GM11168 (cell line): ENCODE results near the gene GAPT.
"Not testable (repeated sequence)": the region's sequence is repeated elsewhere in the genome, so short reads cannot be mapped to it uniquely, and the experiment has no call there.

ENCODE experiments used
- in situ Hi-C: fragments of 300-500 bp; cut with MboI; formaldehyde crosslinking; loops from one replicate; pipeline ENCODE4 v1.12.0; 2022; ENCODE audit warnings: low sequenced_read_pairs; ENCODE audit not compliant: unreplicated experiment

GAPT gene

DNA sequence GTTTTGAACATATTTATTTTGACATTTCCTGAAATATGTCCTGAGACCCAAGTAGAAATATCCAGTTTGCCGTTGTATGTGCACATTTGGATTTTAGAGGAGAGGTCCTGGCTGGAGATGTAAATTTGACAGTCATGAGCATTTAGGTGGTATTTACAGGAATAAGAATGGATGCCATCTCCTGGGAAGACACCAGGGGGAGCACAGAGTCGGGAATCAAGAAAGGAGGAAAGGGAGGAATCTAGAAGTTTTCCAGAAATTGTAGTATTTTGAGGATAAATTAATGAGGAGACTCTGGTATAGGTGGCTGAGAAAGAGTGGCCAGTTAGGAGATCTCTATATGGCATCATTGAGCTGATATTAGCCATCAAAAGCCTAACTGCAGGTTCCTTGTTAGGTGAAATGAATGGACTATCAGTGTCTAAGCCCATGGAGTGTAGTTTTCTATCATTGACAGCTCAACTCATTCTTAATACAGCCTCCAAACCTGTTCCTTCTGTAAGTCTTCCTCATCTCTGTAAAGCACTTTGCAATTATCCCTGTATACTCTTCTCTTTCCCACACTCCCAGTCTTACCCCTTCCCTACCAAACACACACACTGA, 7.2 kb downstream of the GAPT start:
- in situ Hi-C loops, result loop anchor here (25.0 kb wide), 1 partner anchor 339 kb away; no protein-coding TSS in a partner anchor

DNA sequence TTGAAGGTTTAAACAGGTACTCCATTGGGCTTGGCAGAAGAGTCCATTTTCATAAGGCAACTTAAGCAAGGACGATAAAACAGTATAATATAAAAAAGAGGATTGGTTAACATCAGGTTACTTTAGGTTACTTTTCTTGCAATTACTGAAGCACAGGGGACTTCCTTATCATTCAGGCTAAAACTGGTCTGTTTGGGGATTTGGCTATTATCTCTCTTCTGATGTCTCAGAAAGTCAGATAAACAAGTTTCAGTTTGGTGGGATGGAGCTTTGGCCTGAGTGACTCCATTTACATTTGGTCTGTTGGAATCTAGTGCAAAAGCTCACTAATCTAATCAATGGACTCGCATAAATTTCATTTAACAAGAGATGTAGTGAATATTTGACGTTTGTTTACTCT, 8.0 kb downstream of the GAPT start:
- in situ Hi-C loops, result loop anchor here (25.0 kb wide), 1 partner anchor 338 kb away; no protein-coding TSS in a partner anchor

DNA sequence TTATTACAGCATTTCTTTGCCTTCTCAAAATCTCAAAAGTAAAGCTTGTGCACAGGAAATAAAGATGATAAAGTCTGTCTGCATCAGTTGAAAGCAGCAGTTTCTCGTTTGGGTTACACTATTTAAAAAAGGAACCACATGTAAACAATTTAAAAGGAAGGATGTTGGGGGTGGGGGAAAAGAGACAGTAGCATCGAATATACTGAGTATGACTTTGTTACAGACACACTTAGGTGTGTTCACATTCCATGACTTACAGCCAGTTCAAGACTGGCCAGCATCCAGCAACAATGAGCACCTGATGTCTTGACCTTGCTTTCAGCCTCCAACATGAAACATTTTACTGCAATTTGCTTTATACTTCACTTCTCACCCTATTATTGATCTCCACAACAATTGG, 8.7 kb downstream of the GAPT start:
- in situ Hi-C loops, result loop anchor here (25.0 kb wide), 1 partner anchor 337 kb away; no protein-coding TSS in a partner anchor

DNA sequence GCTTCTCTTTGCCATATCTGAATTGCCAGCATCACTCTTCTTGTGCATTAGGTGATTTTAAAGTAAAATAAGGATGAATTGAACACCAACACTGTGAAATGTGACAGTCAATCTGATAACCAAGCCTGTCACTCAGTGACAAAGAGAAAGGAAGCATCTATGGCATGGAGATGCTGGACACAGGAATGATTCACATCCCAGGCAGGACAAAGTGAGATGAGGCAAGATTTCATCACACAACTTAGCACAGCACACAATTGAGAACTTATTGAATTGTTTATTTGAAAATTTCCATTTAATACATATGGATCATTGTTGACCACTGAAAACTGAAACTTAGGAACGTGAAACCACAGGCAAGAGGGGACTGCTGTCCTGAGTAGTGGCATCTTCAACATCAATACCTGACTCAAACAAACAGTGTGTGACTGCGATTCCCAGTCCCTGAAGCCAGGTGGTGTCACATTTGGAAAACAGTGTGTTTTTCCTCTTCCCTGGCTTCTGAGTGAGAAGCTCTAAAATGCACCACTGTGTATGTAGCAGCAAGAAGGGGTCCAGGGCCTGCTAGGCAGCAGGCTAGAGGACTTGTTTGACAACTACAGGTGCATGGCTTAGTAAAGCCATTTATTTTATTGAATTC, 10.7 kb downstream of the GAPT start:
- in situ Hi-C loops, result no loop called here

DNA sequence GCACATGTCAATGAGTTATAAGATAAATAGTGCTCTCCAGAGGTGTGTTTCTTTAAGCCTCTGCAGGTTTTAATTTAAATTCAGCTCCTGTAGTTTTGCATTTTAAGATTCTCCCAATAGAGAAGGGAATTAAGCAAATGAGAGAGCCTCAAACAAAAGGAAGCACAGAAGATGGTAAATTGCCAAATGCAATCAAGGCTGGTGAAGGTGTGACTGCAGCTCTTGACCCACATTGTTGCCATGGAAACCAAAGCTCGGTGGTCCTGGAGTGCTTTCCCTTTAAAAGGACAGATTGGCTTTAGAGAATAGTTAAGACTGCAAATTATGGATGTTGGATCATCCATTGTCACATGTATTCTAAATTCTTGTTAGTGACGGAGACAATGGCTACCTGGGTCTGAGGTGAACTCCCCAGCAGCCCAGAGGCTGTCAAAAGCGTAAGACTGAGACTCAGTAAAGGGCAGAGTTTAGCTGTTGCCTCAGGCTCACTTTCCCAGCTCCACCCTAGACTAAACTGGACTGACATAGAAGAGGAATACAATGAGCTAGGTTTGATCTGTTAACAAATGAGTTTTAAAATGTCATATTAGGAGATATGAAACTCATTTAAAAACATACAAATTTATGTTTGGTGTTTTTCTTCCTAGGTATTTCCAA, 12.3 kb downstream of the GAPT start:
- in situ Hi-C loops, result no loop called here

DNA sequence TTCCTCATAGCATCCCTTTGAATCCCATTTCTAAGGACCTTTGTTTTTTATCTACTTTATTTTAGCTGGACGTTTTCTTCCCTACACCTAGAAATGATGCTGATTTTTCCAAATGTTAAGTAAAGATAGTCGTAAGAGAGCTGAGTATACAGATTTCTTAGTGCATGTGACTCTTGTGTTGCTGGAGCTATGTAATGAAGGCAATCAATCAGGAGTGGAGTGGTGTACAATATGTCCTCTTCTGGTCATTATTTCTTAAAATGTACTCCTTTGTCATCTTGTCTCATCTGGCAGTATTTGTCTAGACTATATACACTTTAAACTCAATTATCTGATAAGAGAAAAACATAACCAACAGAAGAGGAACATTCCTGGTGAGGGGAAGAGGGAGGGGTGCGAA, 13.5 kb downstream of the GAPT start:
- in situ Hi-C loops, result no loop called here

DNA sequence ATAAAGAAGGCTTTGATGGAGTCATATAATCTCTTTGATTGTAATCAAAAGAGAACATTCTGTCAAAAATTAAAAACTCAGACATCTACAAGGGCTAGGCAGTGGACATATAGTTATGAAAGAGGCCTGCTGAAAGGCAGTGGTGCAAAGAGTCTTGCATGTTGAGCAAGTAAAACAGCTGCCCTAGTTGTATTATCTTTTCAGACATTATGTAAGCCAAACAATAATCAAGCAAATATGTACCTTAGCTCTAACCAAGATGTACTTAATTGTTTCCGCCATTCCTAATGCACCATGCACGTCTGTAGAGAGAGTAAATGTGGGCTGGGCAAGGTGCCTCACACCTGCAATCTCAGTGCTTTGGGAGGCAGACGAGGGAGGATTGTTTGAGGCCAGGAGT, 14.3 kb downstream of the GAPT start:
- in situ Hi-C loops, result no loop called here

DNA sequence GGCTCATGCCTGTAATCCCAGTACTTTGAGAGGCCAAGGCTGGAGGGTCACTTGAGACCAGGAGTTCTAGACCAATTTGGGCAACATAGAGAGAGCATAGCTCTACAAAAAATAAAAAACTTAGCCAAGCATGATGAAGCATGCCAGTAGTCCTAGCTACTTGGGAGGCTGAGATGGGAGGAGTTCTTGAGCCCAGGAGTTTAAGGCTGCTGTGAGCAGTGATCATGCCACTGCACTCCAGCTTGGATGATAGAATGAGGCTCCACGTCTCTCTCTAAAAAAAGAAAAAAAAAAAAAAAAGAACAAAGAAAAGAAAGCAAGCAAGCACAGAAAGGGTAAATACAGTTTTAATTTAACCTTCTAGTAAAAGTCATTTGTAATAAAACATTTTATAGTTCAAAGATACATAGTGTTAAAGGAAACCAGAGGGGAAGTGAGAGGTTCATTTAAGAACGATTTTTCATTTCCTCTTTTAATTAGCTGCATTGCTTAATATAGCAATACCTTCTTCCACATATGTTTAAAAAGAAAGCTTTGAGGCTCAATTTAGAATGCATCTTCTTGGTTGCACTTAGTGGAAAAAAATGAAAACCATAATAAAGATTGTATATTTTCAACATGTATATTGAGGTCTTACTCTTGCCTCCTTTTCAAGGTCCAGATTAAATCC, 14.9 kb downstream of the GAPT start:
- in situ Hi-C loops, result no loop called here

DNA sequence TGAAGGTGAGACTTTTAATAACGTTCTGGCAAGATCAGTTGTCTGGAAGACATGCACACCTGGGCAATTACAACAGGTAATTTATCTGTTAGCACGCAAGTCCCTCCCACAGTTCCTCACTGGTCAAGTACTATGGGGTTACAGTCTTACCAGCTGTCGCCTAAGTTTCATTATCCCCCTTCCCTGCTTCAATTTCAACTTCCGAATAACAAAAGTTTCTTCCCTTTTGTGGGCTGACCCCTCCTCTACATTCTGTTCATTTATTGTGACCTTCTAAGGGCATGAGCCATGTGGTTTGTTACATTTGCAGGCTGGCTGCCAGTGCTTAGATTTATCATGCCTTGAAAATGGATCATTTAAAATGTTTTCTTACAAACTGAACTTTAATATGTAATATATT, 16.5 kb downstream of the GAPT start:
- in situ Hi-C loops, result no loop called here

DNA sequence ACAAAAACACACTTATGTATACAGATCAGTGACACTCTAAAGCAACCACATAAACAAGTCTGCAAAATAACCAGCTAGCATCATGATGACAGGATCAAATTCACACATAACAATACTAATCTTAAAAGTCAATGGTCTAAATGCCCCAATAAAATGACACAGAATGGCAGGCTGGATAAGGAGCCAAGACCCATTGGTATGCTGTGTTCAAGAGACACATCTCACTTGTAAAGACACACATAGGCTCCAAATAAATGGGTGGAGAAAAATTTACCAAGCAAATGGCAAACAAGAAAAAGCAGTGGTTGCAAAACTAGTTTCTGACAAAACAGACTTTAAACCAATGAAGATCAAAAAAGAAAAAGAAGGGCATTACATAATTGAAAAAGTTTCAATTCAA, 26.0 kb downstream of the GAPT start:
- in situ Hi-C loops, result no loop called here

DNA sequence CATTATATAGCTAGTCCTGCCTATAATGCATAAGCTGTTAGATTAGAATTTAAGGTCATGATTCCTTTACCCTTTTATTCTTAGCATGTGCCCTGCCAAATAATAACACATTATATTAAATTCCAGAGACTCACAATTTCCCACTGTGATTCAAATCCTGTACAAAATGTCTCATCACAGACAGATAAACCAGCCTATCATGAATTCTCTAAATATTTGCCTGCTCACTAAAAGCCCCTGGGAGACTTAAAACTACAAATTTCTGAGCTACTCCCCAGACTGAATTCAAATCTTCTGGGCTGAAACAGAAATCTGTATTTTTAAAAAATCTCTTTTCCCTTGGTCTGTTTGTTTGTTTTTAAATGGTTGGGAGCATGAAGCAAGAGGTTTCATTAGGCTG, 32.7 kb downstream of the GAPT start:
- in situ Hi-C loops, result no loop called here

DNA sequence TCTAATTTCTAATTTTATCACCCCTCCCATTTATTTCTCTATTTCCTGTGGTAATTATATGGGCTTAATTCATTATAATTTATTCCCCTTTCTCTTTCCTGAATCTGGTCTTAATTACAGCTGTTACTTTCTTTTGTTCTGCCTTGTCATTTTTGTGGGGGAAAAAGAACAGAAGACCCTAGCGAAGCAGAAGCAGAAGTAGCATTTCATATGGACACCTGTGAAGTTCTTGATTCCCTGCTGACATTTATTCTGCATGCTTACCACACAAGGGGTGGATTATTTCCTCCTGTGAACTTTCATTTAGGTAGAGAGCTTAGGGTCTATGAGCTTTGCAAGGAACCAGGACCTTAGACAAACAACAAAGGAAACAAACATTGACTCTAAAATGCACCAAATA, 33.3 kb downstream of the GAPT start:
- in situ Hi-C loops, result no loop called here

DNA sequence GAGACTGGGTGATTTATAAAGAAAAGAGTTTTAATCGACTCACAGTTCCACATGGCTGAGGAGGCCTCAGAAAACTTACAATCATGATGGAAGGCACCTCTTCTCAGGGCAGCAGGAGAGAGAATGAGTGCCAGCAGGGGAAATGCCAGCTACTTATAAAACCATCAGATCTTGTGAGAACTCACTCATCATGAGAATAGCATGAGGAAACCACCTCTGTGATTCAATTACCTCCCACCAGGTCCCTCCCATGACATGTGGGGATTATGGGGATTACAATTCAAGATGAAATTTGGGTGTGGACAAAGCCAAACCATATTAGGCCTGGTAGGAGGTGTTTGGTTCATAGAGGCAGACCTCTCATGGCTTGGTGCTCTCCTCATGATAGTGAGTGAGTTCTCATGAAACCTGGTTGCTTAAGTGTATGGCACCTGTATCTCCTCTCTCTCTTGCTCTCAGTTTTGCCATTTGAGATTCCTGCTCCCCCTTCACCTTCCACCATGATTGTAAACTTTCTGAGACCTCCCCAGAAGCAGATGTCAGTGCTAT, 39.8 kb downstream of the GAPT start:
- in situ Hi-C loops, result no loop called here

DNA sequence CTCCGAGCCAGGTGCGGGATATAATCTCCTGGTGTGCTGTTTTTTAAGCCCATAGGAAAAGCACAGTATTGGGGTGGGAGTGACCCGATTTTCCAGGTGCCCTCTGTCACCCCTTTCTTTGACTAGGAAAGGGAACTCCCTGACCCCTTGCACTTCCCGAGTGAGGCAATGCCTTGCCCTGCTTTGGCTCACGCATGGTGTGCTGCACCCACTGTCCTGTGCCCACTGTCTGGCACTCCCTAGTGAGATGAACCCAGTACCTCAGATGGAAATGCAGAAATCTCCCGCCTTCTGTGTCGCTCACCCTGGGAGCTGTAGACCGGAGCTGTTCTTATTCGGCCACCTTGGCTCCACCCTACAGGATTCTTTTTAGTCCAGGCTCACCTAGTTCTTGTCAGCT, 50.7 kb downstream of the GAPT start:
- in situ Hi-C loops, result not testable (repeated sequence)

DNA sequence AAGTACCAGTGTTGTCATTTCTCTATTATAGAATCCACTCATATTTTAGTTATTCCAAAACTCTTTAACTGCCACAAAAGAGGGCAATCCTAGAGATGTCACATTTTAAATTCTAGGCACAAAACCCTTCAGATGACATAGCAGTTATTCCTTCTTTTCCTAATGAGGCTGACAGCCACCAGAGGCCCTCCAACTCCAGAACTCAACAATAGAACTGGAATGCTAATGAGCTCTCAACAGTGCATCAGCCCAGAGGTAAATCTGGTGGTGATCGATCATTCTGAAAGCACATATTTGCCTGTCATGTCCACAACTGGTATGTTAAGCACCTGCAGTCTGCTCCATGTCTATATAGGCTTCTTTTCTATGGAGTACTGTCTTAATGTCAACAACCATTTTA, 51.5 kb downstream of the GAPT start:
- in situ Hi-C loops, result no loop called here

DNA sequence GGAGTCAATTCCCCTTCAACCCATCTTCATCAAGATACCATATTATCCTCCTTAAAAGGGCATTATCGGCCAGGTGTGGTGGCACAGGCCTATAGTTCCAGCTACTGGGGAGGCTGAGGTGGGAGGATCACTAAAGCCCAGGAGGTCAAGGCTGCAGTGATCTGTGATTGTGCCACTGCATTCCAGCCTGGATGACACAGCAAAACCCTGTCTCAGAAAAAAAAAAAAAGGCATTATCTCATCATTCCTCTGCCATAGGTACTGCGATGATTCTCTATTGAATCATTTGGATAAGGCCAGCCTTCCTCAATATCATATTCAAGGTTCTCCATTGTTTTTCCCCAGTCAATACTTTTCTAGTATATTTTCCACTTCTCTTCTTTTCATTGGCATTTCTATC, 52.5 kb downstream of the GAPT start:
- in situ Hi-C loops, result no loop called here

DNA sequence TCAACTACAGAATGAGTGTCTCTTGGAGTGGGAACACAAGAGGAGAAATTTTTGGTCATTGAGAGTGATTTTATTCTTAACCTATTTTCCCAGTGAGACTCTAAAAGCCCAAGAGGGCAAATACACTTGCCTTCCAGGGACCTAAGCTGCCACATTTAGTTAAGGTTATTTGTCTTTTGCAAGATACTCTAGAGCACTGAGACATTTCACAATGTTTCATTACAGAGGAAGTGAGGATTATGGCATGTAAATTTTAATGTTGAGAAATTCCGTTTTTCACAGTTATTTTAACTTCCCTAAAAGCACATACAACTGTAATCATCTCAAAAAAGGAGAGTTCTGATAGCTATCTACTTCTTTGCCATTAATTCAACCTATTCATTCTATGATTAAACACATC, 53.0 kb downstream of the GAPT start:
- in situ Hi-C loops, result no loop called here

DNA sequence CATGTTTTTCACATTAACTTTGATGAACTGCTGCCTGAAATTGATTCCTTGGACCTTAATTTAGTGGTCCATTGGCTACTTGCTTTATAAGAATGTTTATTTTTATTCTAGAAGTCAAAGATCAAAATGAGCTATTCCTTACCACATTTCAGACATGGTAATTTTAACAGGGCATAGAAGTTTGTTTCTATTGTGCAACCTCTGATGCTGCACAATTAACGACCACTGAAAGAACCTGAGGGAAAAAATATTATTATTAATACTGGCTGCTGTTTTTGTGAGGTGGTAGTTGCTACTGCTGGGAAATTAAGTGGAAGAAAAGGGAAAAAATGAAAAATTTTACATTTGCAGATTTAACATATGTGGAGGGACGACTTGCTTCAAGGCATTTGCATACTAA, 53.7 kb downstream of the GAPT start:
- in situ Hi-C loops, result no loop called here

DNA sequence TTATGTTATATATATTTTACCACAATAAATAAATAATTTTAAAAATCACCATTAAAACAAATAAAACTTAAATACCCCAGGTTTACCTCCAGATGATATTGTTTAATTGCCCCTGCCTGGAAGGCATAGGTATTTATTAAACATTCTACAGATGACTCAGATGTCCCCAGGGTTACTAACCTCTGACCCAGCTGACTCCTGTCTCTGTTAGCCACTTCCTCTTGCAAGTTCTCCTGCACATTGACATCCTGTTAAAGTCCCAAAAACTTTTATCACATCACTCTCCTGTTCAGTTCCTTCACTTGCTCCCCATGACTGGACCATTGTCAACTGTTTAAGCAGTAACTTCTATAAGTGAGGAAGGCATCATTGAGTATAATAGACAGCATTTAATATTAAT, 54.7 kb downstream of the GAPT start:
- in situ Hi-C loops, result no loop called here
